Naive thymus-derived CD8-positive, alpha-beta T cell (primary cell): ENCODE data around the gene C1orf105. TPM values are rescaled to one million over a fixed set of nuclear protein-coding genes. Genes with fewer than 3 reads are reported as not detected.

ENCODE experiments used
- ATAC-seq, 2 donors: fragments of 150-1000 bp; cut with Tn5 transposase in 1 of 2; sonication (Bioruptor Pico), chemical (Tn5 transposase) in 1 of 2; 1 replicate in 1 of 2; 2 replicates in 1 of 2; pipeline ENCODE4 v1.10.0; 2021; ENCODE audit warnings: mild to moderate bottlenecking in 2 of 2, moderate library complexity in 2 of 2
- POLR2A ChIA-PET: fragments of 350-600 bp; sonication (Branson Sonifier 250); formaldehyde crosslinking; loops from one replicate; lab custom pipeline; 2021; ENCODE audit warnings: antibody characterized with exemption; lab: Charles Lee
- DNase-seq, 10 donors: peaks; one replicate each; pipeline versions ENCODE4 v3.0.0 to v3.0.0-alpha.2; 2020 to 2022
- H3K27ac Mint-ChIP-seq, 10 donors: one replicate each; pipeline ENCODE4 v1.8.0; 2020 to 2022; ENCODE audit warnings: mild to moderate bottlenecking in 10 of 10, mixed read lengths in 10 of 10, moderate library complexity in 4 of 10, inconsistent platforms in 1 of 10
- H3K27me3 Mint-ChIP-seq, 5 donors: one replicate each; pipeline ENCODE4 v1.8.0; 2021 to 2022; ENCODE audit warnings: mixed read lengths in 5 of 5
- H3K36me3 Mint-ChIP-seq, 3 donors: one replicate each; pipeline ENCODE4 v1.8.0; 2020 to 2022; ENCODE audit warnings: mixed read lengths in 3 of 3, mild to moderate bottlenecking in 2 of 3, inconsistent platforms in 1 of 3
- H3K4me1 Mint-ChIP-seq, 4 donors: one replicate each; pipeline ENCODE4 v1.8.0; 2021 to 2022; ENCODE audit warnings: mixed read lengths in 4 of 4
- H3K4me3 Mint-ChIP-seq, 10 donors: one replicate each; pipeline ENCODE4 v1.8.0; 2020 to 2022; ENCODE audit warnings: mild to moderate bottlenecking in 10 of 10, mixed read lengths in 10 of 10, moderate library complexity in 6 of 10, inconsistent platforms in 1 of 10
- H3K9me3 Mint-ChIP-seq, 9 donors: one replicate each; pipeline ENCODE4 v1.8.0; 2020 to 2022; ENCODE audit warnings: mixed read lengths in 9 of 9, mild to moderate bottlenecking in 3 of 9, inconsistent platforms in 1 of 9, moderate library complexity in 1 of 9
- polyA plus RNA-seq, 3 donors: library from polyadenylated mRNA; unstranded; fragments of 300-500 nt; fragmentation: Illumina TruSeq; gene quantifications; one replicate each; pipeline ENCODE4 v1.2.3, GENCODE V29; 2021
- total RNA-seq, 8 experiments: library from RNA in 2 of 8; stranded (reverse) in 2 of 8; gene quantifications; one replicate each; pipeline ENCODE4 v1.2.3 and lab custom pipeline; 2021 to 2026

The C1orf105 gene
- total and polyA plus RNA-seq, 5 experiments from 2014 or later, result 0.68 TPM; not detected in 4

DNA sequence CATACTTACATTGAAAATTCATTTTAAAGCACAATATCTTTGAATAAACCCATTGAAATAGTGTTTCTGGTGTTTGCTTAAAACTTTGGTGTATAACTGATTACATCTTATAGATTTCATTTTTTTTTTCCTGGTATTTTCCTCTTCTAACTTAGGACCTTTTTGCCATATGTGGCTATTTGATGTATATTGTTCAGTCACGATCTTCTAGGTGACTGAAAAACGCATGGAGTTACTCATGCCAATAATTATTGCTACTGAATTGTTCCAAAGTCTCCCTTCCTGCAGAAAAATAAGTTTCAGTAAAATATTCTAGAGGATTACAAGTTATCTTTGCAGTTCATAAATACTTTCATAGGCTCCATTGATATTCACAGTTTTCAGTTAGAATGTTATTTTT lies 22.9 kb upstream of the C1orf105 start:
- ATAC-seq, result no peak
- Mint-ChIP-seq H3K4me1 (peaks cover 34 to 71% (median 64%) of the 10 kb centered on the region in 4 donors), H3K9me3 (no peaks in the 10 kb centered on the region), H3K4me3 (no peak overlapping the region), H3K27ac (peak overlapping the region in 3 of 10 donors; percentile 16 to 83 (median 69)), H3K27me3 (no peaks in the 10 kb centered on the region), H3K36me3 (no peaks in the 10 kb centered on the region)
- POLR2A ChIA-PET, result no interaction called here
- no peak for DNase-seq

DNA sequence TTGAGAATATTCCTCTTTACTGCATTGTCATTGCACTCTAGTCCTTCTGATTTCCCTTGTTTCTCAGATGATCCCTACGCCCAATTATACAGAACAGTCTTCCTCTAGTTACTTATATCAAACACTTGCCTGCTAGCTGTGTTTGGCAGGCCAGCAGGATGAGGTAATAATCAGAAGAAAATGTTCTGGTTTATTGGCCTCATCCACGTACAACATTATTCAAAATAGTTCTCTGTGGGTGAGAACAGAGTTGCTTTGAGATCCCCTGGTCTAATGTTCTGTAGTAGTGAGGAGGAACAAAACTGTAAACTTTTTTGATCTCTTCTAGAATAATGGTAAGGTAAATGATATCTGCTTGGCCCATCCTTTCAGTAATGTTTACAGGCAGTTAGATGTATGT lies 22.3 kb upstream of the C1orf105 start:
- Mint-ChIP-seq H3K36me3 (no peaks in the 10 kb centered on the region), H3K27ac (peak overlapping the region in 7 of 10 donors; percentile 1 to 83 (median 69)), H3K4me1 (peaks cover 34 to 68% (median 61%) of the 10 kb centered on the region in 4 donors), H3K9me3 (no peaks in the 10 kb centered on the region), H3K4me3 (no peak overlapping the region), H3K27me3 (no peaks in the 10 kb centered on the region)
- DNase-seq (no peak), ATAC-seq (no peak)
- POLR2A ChIA-PET, result no interaction called here

DNA sequence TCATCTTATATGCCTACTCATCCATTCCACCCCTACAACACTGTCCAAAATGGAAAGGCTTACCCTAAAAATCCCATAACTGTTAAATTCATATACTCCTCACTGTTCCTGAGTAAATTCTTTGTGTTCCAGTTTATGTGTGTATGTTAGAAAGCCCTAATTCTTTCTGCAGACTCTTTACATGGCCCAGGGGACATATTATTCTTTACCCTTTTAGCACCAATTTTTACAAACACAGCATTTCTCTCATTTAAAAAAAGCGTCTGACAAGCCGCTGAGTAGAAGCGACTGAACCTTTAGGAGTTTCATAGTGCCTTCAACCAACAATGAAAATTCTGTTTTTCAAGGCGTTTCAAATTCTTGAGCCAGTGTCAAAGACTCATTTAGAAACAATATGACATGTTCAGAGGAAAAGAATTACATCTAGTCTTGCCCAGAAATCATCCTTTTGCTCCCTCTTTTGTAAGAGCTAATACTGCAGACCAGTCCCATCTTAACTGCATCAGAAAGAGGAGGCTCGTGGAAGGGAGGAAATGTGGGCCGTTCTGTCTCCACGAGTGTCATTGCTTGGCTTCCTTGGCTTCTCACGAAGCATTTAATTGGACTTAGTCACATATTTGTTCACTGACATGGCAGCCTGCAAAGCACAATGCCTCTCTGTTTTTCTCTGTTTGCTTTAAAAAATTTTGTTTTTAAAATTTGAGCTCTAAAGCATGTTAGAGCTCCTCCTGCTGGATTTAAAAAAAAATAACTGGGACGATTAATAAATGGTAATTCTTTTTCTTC lies 21.3 kb upstream of the C1orf105 start:
- peaks cover 27 to 64% (median 54%) of the 10 kb centered on the region in 4 donors for H3K4me1 Mint-ChIP-seq
- no peaks in the 10 kb centered on the region for H3K9me3 Mint-ChIP-seq
- H3K36me3 Mint-ChIP-seq, result no peaks in the 10 kb centered on the region
- peak overlapping the region in 9 of 10 donors; percentile 42 to 83 (median 73) for H3K27ac Mint-ChIP-seq
- DNase-seq, result peak in 3 of 10 donors; percentile 38 to 53 (median 46)
- H3K4me3 Mint-ChIP-seq, result peak overlapping the region in 9 of 10 donors; percentile 50 to 79 (median 62)
- ATAC-seq, result peak; percentile 46 to 56
- H3K27me3 Mint-ChIP-seq, result no peaks in the 10 kb centered on the region
- POLR2A ChIA-PET, result interaction anchor here (0.7 to 1.0 kb wide), 3 partner anchors 18 to 305 kb away, joined by 3 to 7 read pairs (median 6); no protein-coding TSS in a partner anchor

DNA sequence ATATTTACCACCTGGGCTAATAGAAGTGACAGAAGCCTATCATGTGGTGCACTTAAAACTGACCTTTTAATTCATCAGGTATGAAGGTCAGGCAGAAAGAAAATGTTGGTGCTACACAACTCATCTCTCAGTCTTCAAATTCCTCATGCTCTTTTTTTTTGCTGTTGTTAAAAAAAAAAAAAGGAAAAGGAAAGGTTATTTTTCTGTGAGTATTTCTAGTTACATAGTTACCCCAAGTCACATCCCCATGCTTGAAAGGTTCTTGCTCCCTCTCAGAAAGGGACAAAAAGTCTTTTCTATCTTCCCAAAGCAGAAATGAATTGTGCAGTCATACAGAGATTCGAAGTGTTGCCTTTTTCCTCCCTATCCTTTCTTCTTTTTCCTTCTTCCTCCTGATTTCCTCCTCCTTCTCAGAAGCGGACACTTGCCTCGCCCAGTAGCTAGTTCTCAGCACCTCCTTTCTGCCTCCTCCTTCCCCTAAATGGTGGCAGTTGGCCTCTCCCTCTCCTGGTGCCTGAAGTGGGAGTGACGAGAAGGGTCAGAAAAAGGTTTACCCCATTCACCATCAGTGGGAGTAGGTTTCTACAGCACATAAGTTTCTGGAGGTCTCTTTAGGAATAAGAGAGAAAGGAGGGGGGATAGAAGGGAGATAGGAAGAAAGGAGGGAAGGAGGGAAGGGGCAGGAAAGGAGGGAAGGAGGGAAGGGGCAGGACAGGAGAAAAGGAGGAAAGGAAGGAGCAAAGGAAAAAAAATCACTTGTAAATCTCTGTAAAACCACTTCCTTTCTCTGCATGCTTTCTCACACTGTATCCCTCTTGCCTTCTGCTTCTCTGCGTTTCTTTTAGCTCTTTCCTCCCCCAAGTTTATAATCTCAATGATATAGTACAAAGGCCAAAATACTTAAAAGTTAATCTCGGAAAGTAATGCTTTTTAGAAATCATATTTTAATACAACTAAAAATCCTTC lies 20.4 kb upstream of the C1orf105 start:
- DNase-seq (peak in 1 of 10 donors; percentile 5), ATAC-seq (peak in 1 of 2 donors; percentile 33)
- peak overlapping the region in 9 of 10 donors; percentile 54 to 79 (median 62) for H3K4me3 Mint-ChIP-seq
- H3K27ac Mint-ChIP-seq, result peak overlapping the region; percentile 58 to 86 (median 77)
- H3K9me3 Mint-ChIP-seq, result no peaks in the 10 kb centered on the region
- H3K4me1 Mint-ChIP-seq, result peaks cover 20 to 55% (median 45%) of the 10 kb centered on the region in 4 donors
- H3K27me3 Mint-ChIP-seq, result no peaks in the 10 kb centered on the region
- POLR2A ChIA-PET, result interaction anchor here (0.7 to 1.1 kb wide), 5 partner anchors 9 to 306 kb away, joined by 3 to 7 read pairs (median 3); no protein-coding TSS in a partner anchor
- H3K36me3 Mint-ChIP-seq, result no peaks in the 10 kb centered on the region

DNA sequence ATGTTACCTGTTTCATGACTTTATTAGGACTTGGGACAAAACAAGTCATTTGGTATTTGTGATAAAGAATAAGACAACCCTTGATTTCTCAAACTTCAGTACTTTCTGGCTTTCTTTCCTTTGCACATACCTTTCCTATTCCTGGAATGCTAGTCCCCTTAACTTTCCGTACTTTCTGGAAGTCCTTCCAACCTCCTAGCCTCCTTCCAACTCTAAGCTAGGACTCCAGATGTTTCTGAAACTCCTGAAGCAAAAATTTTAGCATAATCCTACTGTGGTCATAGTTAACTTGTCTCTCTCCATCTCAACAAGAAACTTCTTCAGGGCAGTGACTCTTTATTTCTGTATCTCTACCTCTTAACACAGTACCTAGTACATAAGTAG lies 19.8 kb upstream of the C1orf105 start:
- ATAC-seq (no peak), DNase-seq (no peak)
- H3K9me3 Mint-ChIP-seq, result no peaks in the 10 kb centered on the region
- H3K4me1 Mint-ChIP-seq, result peaks cover 20 to 48% (median 41%) of the 10 kb centered on the region in 4 donors
- peak overlapping the region; percentile 24 to 86 (median 80) for H3K27ac Mint-ChIP-seq
- H3K27me3 Mint-ChIP-seq, result no peaks in the 10 kb centered on the region
- H3K4me3 Mint-ChIP-seq, result peak overlapping the region in 6 of 10 donors; percentile 18 to 72 (median 60)
- POLR2A ChIA-PET, result interaction anchor here (1.1 kb wide), 2 partner anchors 10 to 28 kb away, joined by 3 read pairs; no protein-coding TSS in a partner anchor
- no peaks in the 10 kb centered on the region for H3K36me3 Mint-ChIP-seq

DNA sequence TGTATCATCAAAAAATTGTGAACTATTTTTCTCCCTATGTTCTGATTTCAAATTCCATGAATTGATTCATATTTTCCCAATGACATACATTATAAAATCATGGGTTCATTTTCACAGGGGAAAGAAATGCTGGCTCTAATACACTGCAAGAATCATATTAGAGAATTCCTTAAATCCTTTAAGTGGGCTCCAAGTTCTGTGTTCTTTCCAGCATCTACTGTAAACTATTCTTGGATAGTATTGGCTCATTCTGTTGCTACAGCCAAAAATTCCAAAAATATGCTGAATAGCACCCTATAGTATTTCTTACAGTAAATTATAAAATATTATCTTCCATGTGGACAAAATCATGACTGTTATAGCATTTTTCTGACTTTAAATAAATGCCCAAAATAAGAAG lies 19.0 kb upstream of the C1orf105 start:
- Mint-ChIP-seq H3K4me1 (peaks cover 20 to 42% (median 39%) of the 10 kb centered on the region in 4 donors), H3K9me3 (no peaks in the 10 kb centered on the region), H3K27me3 (no peaks in the 10 kb centered on the region), H3K27ac (peak overlapping the region in 2 of 10 donors; percentile 69 to 84), H3K4me3 (no peak overlapping the region), H3K36me3 (no peaks in the 10 kb centered on the region)
- DNase-seq (no peak), ATAC-seq (no peak)
- POLR2A ChIA-PET, result interaction anchor here (0.6 to 1.1 kb wide), 2 partner anchors 27 to 1788 kb away, joined by 3 to 4 read pairs; no protein-coding TSS in a partner anchor

DNA sequence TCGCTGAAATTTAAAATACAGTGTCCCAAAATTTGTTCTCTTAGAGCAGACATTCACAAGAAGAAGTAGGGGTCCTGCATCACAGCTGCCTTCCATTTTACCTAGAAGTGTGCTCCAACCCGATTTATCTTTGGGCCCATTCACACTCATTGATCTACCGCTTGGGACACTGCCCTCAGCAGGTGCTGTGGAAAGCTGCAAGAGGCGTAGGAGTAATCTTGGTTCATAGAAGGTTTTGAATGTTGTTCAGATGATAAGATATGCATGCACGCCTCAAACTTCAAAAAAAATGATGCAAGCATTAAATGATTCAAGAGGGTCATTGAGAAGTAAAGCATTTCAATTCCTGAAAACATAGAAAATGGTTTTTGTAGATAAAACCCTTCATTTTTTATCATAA lies 18.6 kb upstream of the C1orf105 start:
- no peak for DNase-seq
- POLR2A ChIA-PET, result interaction anchor here (0.6 kb wide), 1 partner anchor 1788 kb away, joined by 4 read pairs; no protein-coding TSS in a partner anchor

DNA sequence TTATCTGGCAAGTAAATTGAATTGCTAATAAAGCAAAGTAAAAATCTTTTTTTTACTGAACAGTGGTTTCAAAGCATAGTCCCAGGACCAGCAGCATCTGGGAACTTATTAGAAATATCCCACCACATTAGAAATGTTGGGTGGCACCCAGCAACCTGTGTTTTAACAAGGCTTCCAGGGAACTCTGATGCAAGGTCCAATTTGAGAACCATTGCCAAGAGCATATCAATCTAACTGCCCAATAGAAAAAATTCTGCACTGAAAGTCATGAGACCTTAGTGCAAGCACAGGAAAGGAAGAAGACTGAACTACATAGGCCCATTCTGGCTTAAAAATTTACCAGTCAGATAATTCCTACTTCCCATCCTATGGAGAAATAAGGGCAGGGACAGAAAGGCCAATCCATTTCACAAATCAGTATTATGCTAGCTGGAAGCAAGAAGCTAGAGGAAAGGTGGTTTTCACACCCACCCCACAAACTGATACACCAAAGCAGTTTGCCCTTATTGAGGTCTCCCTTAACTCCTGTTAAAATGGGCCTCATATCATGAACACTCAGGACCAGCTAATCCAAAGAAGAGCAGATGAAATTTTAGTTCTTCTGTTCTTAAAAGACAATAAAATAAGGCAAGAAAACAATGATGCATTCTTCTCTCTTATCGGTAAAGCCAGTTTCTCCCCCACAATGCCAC lies 17.5 kb upstream of the C1orf105 start:
- no peaks in the 10 kb centered on the region for H3K27me3 Mint-ChIP-seq
- POLR2A ChIA-PET, result interaction anchor here (0.6 kb wide), 1 partner anchor 11 kb away, joined by 3 read pairs; no protein-coding TSS in a partner anchor
- ATAC-seq (no peak), DNase-seq (no peak)
- no peaks in the 10 kb centered on the region for H3K9me3 Mint-ChIP-seq
- H3K4me1 Mint-ChIP-seq, result peaks cover 19 to 39% (median 36%) of the 10 kb centered on the region in 4 donors
- H3K4me3 Mint-ChIP-seq, result no peak overlapping the region
- no peak overlapping the region for H3K27ac Mint-ChIP-seq
- H3K36me3 Mint-ChIP-seq, result no peaks in the 10 kb centered on the region

More for the DNA sequence above, 18.6 kb upstream of the C1orf105 start:
- no peaks in the 10 kb centered on the region for H3K27me3 Mint-ChIP-seq
- no peaks in the 10 kb centered on the region for H3K9me3 Mint-ChIP-seq
- H3K27ac Mint-ChIP-seq, result peak overlapping the region in 1 of 10 donors; percentile 69
- peaks cover 20 to 42% (median 39%) of the 10 kb centered on the region in 4 donors for H3K4me1 Mint-ChIP-seq
- no peak overlapping the region for H3K4me3 Mint-ChIP-seq
- no peak for ATAC-seq
- H3K36me3 Mint-ChIP-seq, result no peaks in the 10 kb centered on the region

DNA sequence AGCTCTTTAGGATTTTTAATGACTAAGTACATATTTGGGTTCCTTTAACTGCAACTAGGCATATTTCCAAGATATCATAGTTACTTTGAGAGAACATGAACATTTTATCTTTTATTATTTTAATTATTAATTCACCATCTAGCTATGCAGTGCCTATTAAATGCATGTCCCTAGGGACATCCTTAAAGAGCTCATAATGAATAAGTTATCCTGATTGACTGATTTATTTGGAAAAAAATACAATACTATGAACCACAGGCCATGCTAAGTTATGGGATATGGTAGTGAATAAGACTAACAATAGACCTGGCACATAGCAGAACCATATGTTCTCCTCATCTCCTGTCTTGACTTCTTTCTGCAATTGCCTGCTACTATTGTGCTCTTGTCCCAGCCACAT lies 16.4 kb upstream of the C1orf105 start:
- H3K9me3 Mint-ChIP-seq, result no peaks in the 10 kb centered on the region
- DNase-seq, result no peak
- no peak overlapping the region for H3K4me3 Mint-ChIP-seq
- no peak overlapping the region for H3K27ac Mint-ChIP-seq
- ATAC-seq, result no peak
- H3K36me3 Mint-ChIP-seq, result no peaks in the 10 kb centered on the region
- peaks cover 13 to 28% (median 25%) of the 10 kb centered on the region in 4 donors for H3K4me1 Mint-ChIP-seq
- H3K27me3 Mint-ChIP-seq, result no peaks in the 10 kb centered on the region
- POLR2A ChIA-PET, result no interaction called here

DNA sequence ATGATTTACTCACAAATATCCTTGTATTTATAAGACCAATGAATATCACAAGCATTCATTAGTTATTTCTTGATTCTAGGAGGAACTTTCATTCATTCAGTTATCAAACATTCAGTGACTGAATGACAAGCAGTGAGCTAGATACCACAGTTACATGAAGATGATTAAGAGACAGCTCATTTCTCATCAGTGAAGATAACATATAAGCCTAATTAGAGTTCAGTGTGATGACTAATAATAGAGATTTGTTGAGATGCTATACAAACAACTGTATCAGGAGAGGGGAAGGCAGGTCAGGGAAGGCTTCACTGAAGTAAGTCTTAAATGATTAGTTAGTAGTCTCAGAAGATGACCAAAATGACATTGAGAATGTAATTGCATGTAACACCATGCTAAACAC lies 14.6 kb upstream of the C1orf105 start:
- POLR2A ChIA-PET, result no interaction called here
- H3K27me3 Mint-ChIP-seq, result no peaks in the 10 kb centered on the region
- ATAC-seq, result no peak
- DNase-seq, result no peak
- H3K9me3 Mint-ChIP-seq, result no peaks in the 10 kb centered on the region
- no peaks in the 10 kb centered on the region for H3K36me3 Mint-ChIP-seq
- H3K27ac Mint-ChIP-seq, result no peak overlapping the region
- H3K4me1 Mint-ChIP-seq, result peaks cover under 1 to 10% (median 7%) of the 10 kb centered on the region in 4 donors
- H3K4me3 Mint-ChIP-seq, result no peak overlapping the region

DNA sequence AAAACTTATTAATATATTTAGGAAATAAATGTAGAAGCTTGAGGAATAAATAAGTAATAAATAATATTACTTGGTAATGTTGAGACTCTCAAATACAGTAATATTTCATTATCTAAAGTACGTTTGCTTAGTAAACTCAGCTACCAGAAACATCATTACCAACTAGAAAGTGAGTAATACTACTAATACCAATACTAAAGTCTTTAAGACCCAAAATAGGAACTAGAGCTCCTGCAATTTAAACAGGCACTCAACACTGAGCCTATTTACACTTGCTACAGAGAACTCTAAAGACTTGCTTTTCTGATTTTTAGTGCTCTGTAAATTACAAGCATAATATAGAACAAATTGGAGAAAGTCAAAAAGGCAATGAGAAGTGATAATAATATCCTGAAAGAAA lies 13.5 kb upstream of the C1orf105 start:
- Mint-ChIP-seq H3K27ac (no peak overlapping the region), H3K4me3 (no peak overlapping the region), H3K27me3 (no peaks in the 10 kb centered on the region), H3K9me3 (no peaks in the 10 kb centered on the region), H3K36me3 (no peaks in the 10 kb centered on the region), H3K4me1 (peaks cover 0 to 8% (median 3%) of the 10 kb centered on the region in 4 donors)
- POLR2A ChIA-PET, result interaction anchor here (0.6 kb wide), 1 partner anchor 316 kb away, joined by 3 read pairs; no protein-coding TSS in a partner anchor
- DNase-seq (no peak), ATAC-seq (no peak)

DNA sequence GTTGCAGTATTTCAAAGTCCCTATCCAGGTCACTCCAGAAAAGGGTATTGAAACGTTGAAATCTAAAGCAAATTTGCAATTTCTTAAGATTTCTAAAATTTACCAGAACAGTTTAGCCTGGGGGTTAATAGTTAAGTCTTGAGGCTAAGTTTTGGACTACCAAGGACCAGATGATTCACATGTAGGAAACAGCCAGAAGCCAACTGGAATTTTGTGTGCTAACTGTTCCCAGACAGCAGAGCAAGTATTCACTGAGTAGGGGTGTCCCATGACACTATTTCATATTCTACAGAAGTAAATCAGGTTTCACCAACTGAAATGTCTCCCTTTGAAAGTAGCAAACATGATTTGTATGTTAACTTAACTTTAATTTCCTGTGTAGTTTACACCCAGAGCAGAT lies 11.5 kb upstream of the C1orf105 start:
- Mint-ChIP-seq H3K36me3 (peaks cover 0 to 7% (median 6%) of the 10 kb centered on the region in 3 donors), H3K27me3 (no peaks in the 10 kb centered on the region), H3K9me3 (no peaks in the 10 kb centered on the region), H3K4me1 (peaks cover 0 to 3% (median 0%) of the 10 kb centered on the region in 4 donors), H3K27ac (no peak overlapping the region), H3K4me3 (no peak overlapping the region)
- DNase-seq, result no peak
- POLR2A ChIA-PET, result no interaction called here
- no peak for ATAC-seq
